ENCODE results near the gene ABCG5. TPM values are rescaled to one million over a fixed set of nuclear protein-coding genes. Genes with fewer than 3 reads are reported as not detected.
A peak's percentile ranks its signal among the peaks of the same experiment; 100 is the strongest.

ABCG5 gene
- total RNA-seq, 5 donors from 2014 or later (not counting 1 experiment from before 2014, with no cell fraction given) = not detected

- Mint-ChIP-seq H3K4me1 (no peaks in the 10 kb centered on the region), H3K4me3 (no peak overlapping the region), H3K36me3 (no peaks in the 10 kb centered on the region), H3K27me3 (peaks cover 4 to 19% of the 10 kb centered on the region in 2 donors), H3K27ac (no peak overlapping the region), H3K9me3 (no peaks in the 10 kb centered on the region)
- DNase-seq (no peak), ATAC-seq (replicated peaks in 1 of 4) (no peak)
- Histone ChIP-seq H3K4me3 (ENCODE audit: control insufficient read depth in 1 of 2, extremely low read depth in 1 of 2, low read length in 1 of 2) (no peak overlapping the region), H3K27me3 (replicated peaks in 1 of 2; ENCODE audit: control insufficient read depth in 2 of 2, extremely low read depth in 1 of 2, insufficient read depth in 2 of 2, low read length in 1 of 2) (peaks cover 0 to 26% of the 10 kb centered on the region in 2 experiments), H3K9me3 (no peaks in the 10 kb centered on the region), H3K36me3 (ENCODE audit: control insufficient read depth in 2 of 2, extremely low read depth in 1 of 2, insufficient read depth in 1 of 2, low read length in 1 of 2) (no peaks in the 10 kb centered on the region), H3K4me1 (ENCODE audit: control insufficient read depth in 1 of 2, extremely low read depth in 1 of 2, insufficient read depth in 2 of 2, low read length in 2 of 2) (no peaks in the 10 kb centered on the region), H3K27ac (ENCODE audit: low read length) (no peak overlapping the region)
- POLR2A ChIA-PET = no interaction called here
- CTCF ChIA-PET = interaction anchor here (0.6 to 0.7 kb wide), 2 partner anchors 618 to 688 kb away, joined by 3 to 7 read pairs; no protein-coding TSS in a partner anchor
- WGBS (ENCODE audit: insufficient coverage) = no CpG with 5 or more reads among the region's 4 CpGs
These were observed 1.6 kb downstream of the ABCG5 start for GRCh38 chr2:43837033-43837432.

GRCh38 chr2:43832457-43832856 lies 6.2 kb downstream of the ABCG5 start:
- no peak overlapping the region for H3K4me3 ChIP-seq (ENCODE audit: control insufficient read depth in 1 of 2, extremely low read depth in 1 of 2, low read length in 1 of 2)
- no peak for DNase-seq
- H3K27me3 ChIP-seq (replicated peaks in 1 of 2; ENCODE audit: control insufficient read depth in 2 of 2, extremely low read depth in 1 of 2, insufficient read depth in 2 of 2, low read length in 1 of 2) = peaks cover 2 to 32% of the 10 kb centered on the region in 2 experiments
- ATAC-seq (replicated peaks in 1 of 4) = no peak
- H3K9me3 Mint-ChIP-seq = no peaks in the 10 kb centered on the region
- WGBS (ENCODE audit: insufficient coverage) = 49% methylated on average over 2 of the region's 3 CpGs
- no peak overlapping the region for H3K27ac Mint-ChIP-seq
- H3K4me3 Mint-ChIP-seq = no peak overlapping the region
- H3K4me1 ChIP-seq (ENCODE audit: control insufficient read depth in 1 of 2, extremely low read depth in 1 of 2, insufficient read depth in 2 of 2, low read length in 2 of 2) = no peaks in the 10 kb centered on the region
- H3K36me3 ChIP-seq (ENCODE audit: control insufficient read depth in 2 of 2, extremely low read depth in 1 of 2, insufficient read depth in 1 of 2, low read length in 1 of 2) = no peaks in the 10 kb centered on the region
- peaks cover 4 to 6% (median 4%) of the 10 kb centered on the region in 3 donors for H3K4me1 Mint-ChIP-seq
- H3K9me3 ChIP-seq = no peaks in the 10 kb centered on the region
- H3K27me3 Mint-ChIP-seq = peaks cover 14 to 29% of the 10 kb centered on the region in 2 donors
- H3K27ac ChIP-seq (ENCODE audit: low read length) = no peak overlapping the region
- ChIA-PET CTCF (no interaction called here), POLR2A (no interaction called here)
- no peaks in the 10 kb centered on the region for H3K36me3 Mint-ChIP-seq

GRCh38 chr2:43831543-43832294 lies 6.9 kb downstream of the ABCG5 start:
- no peaks in the 10 kb centered on the region for H3K36me3 Mint-ChIP-seq
- Histone ChIP-seq H3K36me3 (ENCODE audit: control insufficient read depth in 2 of 2, extremely low read depth in 1 of 2, insufficient read depth in 1 of 2, low read length in 1 of 2) (no peaks in the 10 kb centered on the region), H3K4me3 (ENCODE audit: control insufficient read depth in 1 of 2, extremely low read depth in 1 of 2, low read length in 1 of 2) (no peak overlapping the region), H3K4me1 (ENCODE audit: control insufficient read depth in 1 of 2, extremely low read depth in 1 of 2, insufficient read depth in 2 of 2, low read length in 2 of 2) (no peaks in the 10 kb centered on the region), H3K9me3 (no peaks in the 10 kb centered on the region), H3K27ac (ENCODE audit: low read length) (no peak overlapping the region), H3K27me3 (replicated peaks in 1 of 2; ENCODE audit: control insufficient read depth in 2 of 2, extremely low read depth in 1 of 2, insufficient read depth in 2 of 2, low read length in 1 of 2) (peaks cover 2 to 30% of the 10 kb centered on the region in 2 experiments)
- H3K9me3 Mint-ChIP-seq = no peaks in the 10 kb centered on the region
- peaks cover 14 to 29% of the 10 kb centered on the region in 2 donors for H3K27me3 Mint-ChIP-seq
- no peak overlapping the region for H3K27ac Mint-ChIP-seq
- H3K4me1 Mint-ChIP-seq = peaks cover 4 to 6% (median 4%) of the 10 kb centered on the region in 3 donors
- ChIA-PET POLR2A (no interaction called here), CTCF (no interaction called here)
- H3K4me3 Mint-ChIP-seq = peak overlapping the region in 1 of 3 donors; percentile 11
- DNase-seq (no peak), ATAC-seq (replicated peaks in 1 of 4) (no peak)
- WGBS (ENCODE audit: insufficient coverage) = 13% methylated on average over 50 of the region's 54 CpGs

- no peak overlapping the region for H3K4me3 ChIP-seq (ENCODE audit: control insufficient read depth in 1 of 2, extremely low read depth in 1 of 2, low read length in 1 of 2)
- DNase-seq = no peak
- no peaks in the 10 kb centered on the region for H3K36me3 Mint-ChIP-seq
- no peak overlapping the region for H3K27ac Mint-ChIP-seq
- H3K4me1 Mint-ChIP-seq = peaks cover 4 to 5% (median 4%) of the 10 kb centered on the region in 3 donors
- no peaks in the 10 kb centered on the region for H3K36me3 ChIP-seq (ENCODE audit: control insufficient read depth in 2 of 2, extremely low read depth in 1 of 2, insufficient read depth in 1 of 2, low read length in 1 of 2)
- H3K9me3 ChIP-seq = no peaks in the 10 kb centered on the region
- H3K4me3 Mint-ChIP-seq = no peak overlapping the region
- peaks cover 2 to 25% of the 10 kb centered on the region in 2 experiments for H3K27me3 ChIP-seq (replicated peaks in 1 of 2; ENCODE audit: control insufficient read depth in 2 of 2, extremely low read depth in 1 of 2, insufficient read depth in 2 of 2, low read length in 1 of 2)
- H3K4me1 ChIP-seq (ENCODE audit: control insufficient read depth in 1 of 2, extremely low read depth in 1 of 2, insufficient read depth in 2 of 2, low read length in 2 of 2) = no peaks in the 10 kb centered on the region
- peaks cover 16 to 31% of the 10 kb centered on the region in 2 donors for H3K27me3 Mint-ChIP-seq
- no peak for ATAC-seq (replicated peaks in 1 of 4)
- ChIA-PET POLR2A (no interaction called here), CTCF (interaction anchor here in 1 of 2 donors (0.6 kb wide), 1 partner anchor 441 kb away, joined by 4 read pairs; no protein-coding TSS in a partner anchor)
- 84% methylated on average over 8 of the region's 17 CpGs for WGBS (ENCODE audit: insufficient coverage)
- H3K27ac ChIP-seq (ENCODE audit: low read length) = no peak overlapping the region
- H3K9me3 Mint-ChIP-seq = no peaks in the 10 kb centered on the region
These were observed 12.1 kb downstream of the ABCG5 start for GRCh38 chr2:43826305-43827250.

- no peaks in the 10 kb centered on the region for H3K36me3 Mint-ChIP-seq
- ChIA-PET POLR2A (interaction anchor here in 1 of 2 donors (0.7 kb wide), 1 partner anchor 15 kb away, joined by 6 read pairs; no protein-coding TSS in a partner anchor), CTCF (interaction anchor here in 1 of 2 donors (0.6 kb wide), 1 partner anchor 440 kb away, joined by 4 read pairs; no protein-coding TSS in a partner anchor)
- no peak for DNase-seq
- no peak overlapping the region for H3K27ac Mint-ChIP-seq
- no peak for ATAC-seq (replicated peaks in 1 of 4)
- no peaks in the 10 kb centered on the region for H3K9me3 Mint-ChIP-seq
- no peaks in the 10 kb centered on the region for H3K4me1 Mint-ChIP-seq
- H3K27ac ChIP-seq (ENCODE audit: low read length) = no peak overlapping the region
- no peaks in the 10 kb centered on the region for H3K36me3 ChIP-seq (ENCODE audit: control insufficient read depth in 2 of 2, extremely low read depth in 1 of 2, insufficient read depth in 1 of 2, low read length in 1 of 2)
- no peak overlapping the region for H3K4me3 Mint-ChIP-seq
- no CpG with 5 or more reads among the region's 3 CpGs for WGBS (ENCODE audit: insufficient coverage)
- peaks cover 15 to 31% of the 10 kb centered on the region in 2 donors for H3K27me3 Mint-ChIP-seq
- no peak overlapping the region for H3K4me3 ChIP-seq (ENCODE audit: control insufficient read depth in 1 of 2, extremely low read depth in 1 of 2, low read length in 1 of 2)
- H3K27me3 ChIP-seq (replicated peaks in 1 of 2; ENCODE audit: control insufficient read depth in 2 of 2, extremely low read depth in 1 of 2, insufficient read depth in 2 of 2, low read length in 1 of 2) = peaks cover 0 to 18% of the 10 kb centered on the region in 2 experiments
- H3K4me1 ChIP-seq (ENCODE audit: control insufficient read depth in 1 of 2, extremely low read depth in 1 of 2, insufficient read depth in 2 of 2, low read length in 2 of 2) = no peaks in the 10 kb centered on the region
- no peaks in the 10 kb centered on the region for H3K9me3 ChIP-seq
These were observed 12.8 kb downstream of the ABCG5 start for GRCh38 chr2:43825841-43826240.

GRCh38 chr2:43824951-43825493 lies 13.6 kb downstream of the ABCG5 start:
- Mint-ChIP-seq H3K27ac (no peak overlapping the region), H3K9me3 (no peaks in the 10 kb centered on the region), H3K36me3 (no peaks in the 10 kb centered on the region), H3K4me1 (no peaks in the 10 kb centered on the region), H3K27me3 (peaks cover 16 to 24% of the 10 kb centered on the region in 2 donors), H3K4me3 (no peak overlapping the region)
- POLR2A ChIA-PET = no interaction called here
- peaks cover 0 to 13% of the 10 kb centered on the region in 2 experiments for H3K27me3 ChIP-seq (replicated peaks in 1 of 2; ENCODE audit: control insufficient read depth in 2 of 2, extremely low read depth in 1 of 2, insufficient read depth in 2 of 2, low read length in 1 of 2)
- DNase-seq (no peak), ATAC-seq (replicated peaks in 1 of 4) (no peak)
- 89% methylated on average over 7 of the region's 12 CpGs for WGBS (ENCODE audit: insufficient coverage)
- H3K4me1 ChIP-seq (ENCODE audit: control insufficient read depth in 1 of 2, extremely low read depth in 1 of 2, insufficient read depth in 2 of 2, low read length in 2 of 2) = no peaks in the 10 kb centered on the region
- H3K9me3 ChIP-seq = no peaks in the 10 kb centered on the region
- H3K36me3 ChIP-seq (ENCODE audit: control insufficient read depth in 2 of 2, extremely low read depth in 1 of 2, insufficient read depth in 1 of 2, low read length in 1 of 2) = no peaks in the 10 kb centered on the region
- no peak overlapping the region for H3K4me3 ChIP-seq (ENCODE audit: control insufficient read depth in 1 of 2, extremely low read depth in 1 of 2, low read length in 1 of 2)
- CTCF ChIA-PET = interaction anchor here in 1 of 2 donors (0.6 kb wide), 1 partner anchor 48 kb away, joined by 3 read pairs; no protein-coding TSS in a partner anchor
- no peak overlapping the region for H3K27ac ChIP-seq (ENCODE audit: low read length)
